NCI-H510A treated with DMSO at 0.1 percent for 48 hours (cell line): ENCODE measurements around the gene SCIN.
A peak's percentile ranks its signal among the peaks of the same experiment; 100 is the strongest.

ENCODE experiments used
- DNase-seq: peaks from one replicate; lab custom pipeline; 2025; lab: John Stamatoyannopoulos, UW

SCIN gene

DNA sequence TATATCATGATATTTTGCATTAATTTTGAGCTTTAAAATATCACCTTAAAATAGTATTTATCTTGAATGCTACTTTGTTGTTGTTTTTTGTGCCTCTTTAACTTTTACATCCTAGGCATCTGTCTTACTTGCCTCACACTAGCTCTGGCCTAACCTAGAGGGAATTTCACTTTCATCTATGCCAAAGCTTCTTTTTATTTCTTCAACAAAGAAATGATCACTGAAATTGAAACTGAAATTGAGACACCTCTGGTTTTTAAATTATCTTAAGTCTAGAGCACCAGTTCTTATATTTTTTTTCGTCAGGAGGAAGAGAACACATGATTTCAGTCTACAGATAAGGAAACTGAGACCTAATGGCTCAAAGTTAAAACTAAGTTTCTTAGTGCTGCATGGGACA, 3.5 kb upstream of the SCIN start:
- DNase-seq = no peak

DNA sequence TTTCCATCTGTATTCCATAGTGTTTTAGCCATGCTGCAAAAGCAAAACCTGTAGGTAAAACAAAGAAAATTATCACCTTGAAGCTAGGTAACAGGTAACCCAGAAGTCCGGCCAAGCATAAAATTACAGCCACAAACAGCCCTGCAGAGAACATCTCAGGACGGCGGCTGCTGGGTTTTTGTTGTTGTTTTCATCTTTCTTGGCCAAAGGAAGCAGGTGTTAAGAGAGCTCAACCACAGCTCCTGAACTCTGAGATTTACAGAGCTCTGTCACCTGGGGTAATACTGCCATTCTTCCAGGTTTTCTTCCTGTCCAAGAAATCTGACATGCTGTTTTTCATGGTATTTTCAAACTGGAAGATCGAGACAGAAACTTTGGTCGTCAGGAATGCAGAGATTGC, 847 bp upstream of the SCIN start:
- no peak for DNase-seq

DNA sequence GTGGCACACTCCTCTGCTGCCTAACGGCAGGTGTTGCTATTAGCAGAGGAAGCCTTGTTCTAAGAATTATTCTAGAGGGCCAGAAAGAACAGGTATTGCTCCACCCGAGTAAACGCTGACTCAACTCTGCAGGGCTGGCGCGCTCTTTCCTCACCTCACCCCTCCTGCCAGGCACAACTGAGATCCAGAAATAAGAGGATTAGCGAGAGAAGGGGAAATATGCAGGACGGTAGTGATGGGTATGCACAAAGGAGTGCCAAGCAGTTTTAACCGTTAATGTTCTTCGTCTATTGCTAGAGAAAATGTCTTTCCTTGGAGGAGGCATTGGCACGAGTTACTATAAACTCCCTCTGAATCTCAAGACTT, 369 bp upstream of the SCIN start:
- peak; percentile 71 for DNase-seq

DNA sequence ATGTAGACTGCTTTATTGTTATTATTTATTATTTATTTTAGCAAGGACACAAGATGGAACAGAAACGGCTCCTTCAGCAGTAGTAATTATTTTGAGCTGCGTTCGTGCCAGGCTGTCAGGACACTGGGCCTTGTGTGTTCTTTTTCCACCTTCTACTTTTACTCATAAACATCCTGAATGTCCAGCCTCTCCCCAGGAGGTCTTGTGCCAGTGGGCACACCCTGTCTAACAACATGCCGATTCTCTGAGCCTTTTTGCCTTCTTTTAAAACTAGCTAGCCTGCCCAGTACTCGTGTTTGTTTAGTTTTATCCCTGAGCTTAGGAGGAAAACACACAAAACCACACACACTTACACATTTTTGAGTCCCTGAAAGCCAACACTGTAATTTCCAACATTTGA, 1.2 kb downstream of the SCIN start:
- DNase-seq = no peak

DNA sequence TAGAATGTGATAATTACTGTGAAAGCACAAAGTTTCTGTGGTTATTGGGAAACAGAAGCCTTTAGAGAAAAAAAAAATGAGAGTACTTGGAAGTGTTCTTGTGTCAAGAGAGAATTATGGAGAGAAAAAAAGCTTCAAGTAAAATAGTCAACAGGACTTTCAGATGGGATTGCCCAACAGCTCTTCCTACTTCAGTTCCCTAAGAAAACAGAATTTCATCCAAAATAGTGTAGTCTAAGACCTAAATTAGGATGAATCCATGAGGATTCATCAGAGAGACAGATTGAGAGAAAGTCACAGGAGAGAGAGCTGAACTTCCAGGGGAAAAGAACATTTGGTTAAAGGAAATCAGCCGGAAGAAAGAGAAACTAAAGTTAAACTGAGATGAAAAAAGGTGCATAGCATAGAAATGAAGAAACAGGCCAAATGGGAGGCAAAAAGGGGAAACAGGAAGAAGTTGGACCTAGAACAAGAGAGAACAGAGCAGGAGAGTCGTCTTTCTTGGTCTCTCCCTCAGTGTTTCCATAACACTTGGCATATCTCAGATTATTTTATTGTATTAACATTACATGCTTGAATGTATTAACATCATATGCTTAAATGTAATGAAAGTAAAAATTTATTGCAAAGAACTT, 2.5 kb downstream of the SCIN start:
- DNase-seq = peak; percentile 65

DNA sequence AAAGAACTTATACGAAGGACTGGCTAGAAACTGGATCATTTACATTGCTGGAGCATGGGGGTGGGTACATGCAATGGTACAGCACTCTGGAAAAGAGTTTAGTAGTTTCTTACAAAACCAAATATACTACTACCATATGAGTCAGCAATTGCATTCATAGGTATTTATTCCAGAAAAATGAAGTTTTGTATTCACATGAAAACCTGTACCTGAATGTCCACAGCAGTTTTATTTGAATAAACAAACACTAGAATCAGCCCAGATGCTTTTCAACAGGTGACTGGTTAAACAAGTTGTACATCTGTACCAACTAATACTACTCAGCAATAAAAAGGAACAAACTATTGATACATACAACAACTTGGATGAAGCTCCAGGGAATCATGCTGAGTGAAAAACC, 3.4 kb downstream of the SCIN start:
- peak; percentile 70 for DNase-seq

DNA sequence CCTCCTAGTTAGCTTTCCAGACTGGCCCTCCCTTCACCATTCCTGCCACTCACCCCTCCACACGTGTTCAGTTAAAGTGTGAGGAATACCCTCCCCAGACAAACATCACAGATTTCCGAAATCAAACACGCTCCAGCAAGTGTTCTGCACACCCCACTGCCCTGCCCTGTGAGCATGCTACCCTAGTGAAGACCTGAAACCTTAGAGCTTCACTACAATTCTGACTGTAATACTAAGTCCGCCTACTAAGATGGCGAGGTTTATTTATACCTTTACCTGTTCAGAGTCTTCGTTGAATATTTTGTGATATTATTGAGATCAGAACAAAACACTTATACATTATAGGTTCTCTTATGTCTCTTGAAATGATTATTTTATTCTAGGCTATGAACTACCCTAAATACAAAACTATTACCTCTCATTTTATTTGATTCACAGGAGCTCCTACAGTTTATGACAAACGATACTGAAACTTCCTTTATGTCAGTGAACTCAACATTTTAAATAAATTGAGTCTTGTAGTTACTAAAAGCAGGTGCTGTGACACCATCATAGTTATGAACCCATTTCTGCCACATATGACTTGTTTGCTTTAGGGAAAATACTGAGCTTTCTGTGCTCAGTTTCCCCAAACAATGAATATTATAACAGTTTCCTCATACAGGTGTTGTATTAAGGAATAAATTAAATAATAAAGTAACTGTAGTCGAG, 8.6 kb downstream of the SCIN start:
- no peak for DNase-seq

DNA sequence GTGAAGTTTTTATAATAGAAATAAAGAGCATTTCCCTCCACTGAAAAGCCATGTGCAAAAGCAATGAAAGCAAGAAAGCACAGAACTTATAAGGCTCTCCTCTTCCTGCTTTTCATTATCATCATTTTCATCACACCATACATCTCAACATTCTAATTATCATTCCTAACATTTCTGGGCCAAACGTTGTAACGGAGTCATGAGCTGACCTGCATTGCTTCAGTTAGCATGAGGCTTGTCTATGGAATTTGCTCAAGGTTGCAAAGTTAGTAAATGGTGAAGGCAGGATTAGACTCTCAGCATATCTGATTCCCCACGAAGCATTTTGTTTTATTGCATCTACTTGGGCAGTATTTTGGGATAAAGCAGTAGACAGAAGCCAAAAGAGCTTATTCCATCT, 11.4 kb downstream of the SCIN start:
- DNase-seq = no peak

DNA sequence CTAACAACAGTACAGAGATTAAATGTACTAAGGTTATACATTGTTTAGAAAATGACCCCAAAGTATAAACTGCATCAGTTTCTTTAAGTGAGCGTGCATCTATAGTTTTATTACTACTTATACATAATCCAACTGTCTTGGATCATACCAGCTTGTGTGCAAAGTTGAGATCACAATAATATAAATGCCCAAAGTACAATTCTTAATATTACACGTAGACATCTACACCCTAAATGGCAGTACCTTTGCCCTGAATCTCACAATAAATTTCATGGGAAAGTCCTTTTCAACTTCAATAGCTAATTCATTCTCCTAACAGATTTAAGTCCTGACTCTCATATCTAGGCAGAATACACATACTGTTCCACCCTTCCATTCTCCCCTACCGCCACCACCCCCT, 11.8 kb downstream of the SCIN start:
- no peak for DNase-seq

DNA sequence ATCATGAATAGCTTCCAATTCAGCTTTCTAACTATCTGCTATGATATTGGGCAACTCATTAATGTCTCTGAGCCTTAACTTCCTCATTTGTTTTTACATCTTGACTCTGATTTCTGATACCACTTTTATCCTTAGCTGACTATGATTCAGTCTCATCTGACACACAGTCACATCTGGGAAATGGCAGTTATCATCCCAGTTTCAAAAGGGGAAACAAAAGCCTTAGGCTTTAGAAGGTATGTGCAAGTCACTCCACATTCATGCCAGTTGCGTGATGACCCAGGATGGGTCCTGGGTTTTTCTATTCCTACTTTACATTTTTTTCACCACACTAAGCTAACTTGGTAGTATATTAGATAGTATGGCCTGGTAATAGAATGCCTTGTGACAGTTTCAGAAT, 12.7 kb downstream of the SCIN start:
- no peak for DNase-seq

DNA sequence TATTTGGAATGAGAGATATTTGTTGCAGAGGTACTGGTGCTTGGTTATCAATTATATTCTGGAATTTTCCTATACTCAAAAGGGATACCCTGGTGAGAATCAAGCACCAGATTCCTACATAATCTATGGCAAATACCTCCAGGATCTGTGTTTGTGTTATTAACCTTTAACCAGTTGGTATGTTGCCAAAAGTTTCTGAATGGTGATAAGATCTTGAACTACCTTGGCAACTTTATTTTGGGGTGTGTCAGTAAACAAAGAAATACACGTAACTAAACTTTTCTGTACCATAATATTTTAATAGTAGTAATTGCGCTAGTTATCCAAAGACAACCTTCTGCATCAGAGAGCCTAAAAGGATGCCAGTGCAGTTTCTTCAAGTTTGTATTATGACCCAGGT, 13.4 kb downstream of the SCIN start:
- DNase-seq = no peak

DNA sequence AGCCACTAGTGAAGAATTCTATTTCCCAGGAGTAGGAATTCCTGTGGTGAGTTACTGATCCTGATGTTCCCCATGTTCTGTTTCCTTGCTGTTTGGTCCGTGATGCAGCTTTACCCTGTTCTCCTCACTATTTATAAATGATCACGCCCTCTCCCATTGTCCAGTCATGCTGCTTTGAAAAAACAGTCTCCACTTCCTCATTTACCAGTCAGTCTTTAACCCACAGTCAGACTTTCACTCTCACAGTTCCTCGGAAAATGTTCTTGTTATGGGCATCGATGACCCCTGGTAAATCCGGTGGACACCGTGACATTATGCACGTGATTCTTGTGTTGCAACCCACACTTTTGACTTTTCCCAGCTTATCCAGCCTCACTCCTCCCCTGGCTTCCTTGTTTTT, 14.4 kb downstream of the SCIN start:
- DNase-seq = peak; percentile 70

DNA sequence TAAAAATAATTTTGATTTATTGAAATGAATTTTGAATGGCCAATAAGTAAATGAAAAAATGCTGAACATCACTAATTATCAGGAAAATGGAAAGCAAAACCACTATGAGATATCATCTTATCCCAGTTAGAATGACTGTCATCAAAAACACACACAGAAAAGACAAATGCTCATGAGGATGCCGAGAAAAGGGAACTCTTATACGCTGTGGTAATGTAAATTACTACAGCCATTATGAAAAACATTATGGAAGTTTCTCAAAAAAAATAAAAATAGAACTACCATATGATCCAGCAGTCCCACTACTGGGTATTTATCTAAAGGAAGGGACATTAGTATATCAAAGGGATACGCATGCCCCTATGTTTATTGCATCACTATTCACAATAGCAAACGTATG, 15.8 kb downstream of the SCIN start:
- DNase-seq = no peak

DNA sequence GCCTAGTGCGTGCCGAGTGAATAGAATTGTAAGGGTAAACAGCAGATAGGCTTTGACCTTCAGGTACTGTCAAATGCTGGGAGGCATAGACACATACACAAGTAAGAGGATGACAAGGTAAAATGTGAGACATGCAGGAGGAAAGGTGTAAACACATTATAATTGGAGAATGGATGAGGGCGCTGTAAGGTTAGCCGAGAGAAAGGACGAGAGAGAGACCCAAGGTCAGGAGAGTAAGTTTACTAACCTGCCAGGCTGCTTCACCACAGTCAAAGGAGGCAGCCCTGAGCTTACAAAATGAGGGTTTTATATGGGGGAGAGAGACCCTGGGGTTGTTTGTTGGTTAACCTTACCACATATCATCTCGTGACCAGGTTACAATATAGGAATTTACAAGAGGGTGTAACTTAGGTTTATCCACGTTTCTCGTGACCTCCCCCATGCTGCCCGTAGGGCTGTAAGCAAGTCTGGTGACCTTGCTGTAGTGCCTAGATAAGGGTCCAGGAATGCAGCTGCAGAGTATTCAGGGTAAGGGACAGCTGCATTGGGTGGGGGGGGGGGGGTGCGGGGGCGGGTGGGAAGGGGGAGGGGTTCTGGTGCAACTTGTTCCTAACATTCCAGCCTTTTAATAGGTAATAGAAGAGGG, 17.9 kb downstream of the SCIN start:
- no peak for DNase-seq

DNA sequence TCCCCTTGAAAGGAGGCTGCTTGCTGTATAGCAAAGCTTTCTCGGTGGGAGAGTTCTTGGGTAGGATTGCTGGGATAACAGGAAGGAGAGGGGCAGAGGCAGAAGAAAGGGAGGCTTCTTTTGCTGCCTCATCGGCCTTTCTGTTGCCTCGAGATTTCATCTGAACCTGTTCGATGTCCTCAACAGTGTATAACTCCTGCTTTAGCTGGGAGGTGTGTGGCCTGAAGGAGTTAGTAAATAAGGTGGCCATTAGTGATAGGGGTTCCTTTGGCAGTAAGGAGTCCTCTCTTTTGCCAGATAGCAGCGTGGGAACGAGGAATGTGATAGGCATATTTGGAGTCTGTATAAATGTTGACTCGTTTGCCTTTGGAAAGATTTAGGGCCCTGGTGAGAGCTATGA, 20.0 kb downstream of the SCIN start:
- no peak for DNase-seq

DNA sequence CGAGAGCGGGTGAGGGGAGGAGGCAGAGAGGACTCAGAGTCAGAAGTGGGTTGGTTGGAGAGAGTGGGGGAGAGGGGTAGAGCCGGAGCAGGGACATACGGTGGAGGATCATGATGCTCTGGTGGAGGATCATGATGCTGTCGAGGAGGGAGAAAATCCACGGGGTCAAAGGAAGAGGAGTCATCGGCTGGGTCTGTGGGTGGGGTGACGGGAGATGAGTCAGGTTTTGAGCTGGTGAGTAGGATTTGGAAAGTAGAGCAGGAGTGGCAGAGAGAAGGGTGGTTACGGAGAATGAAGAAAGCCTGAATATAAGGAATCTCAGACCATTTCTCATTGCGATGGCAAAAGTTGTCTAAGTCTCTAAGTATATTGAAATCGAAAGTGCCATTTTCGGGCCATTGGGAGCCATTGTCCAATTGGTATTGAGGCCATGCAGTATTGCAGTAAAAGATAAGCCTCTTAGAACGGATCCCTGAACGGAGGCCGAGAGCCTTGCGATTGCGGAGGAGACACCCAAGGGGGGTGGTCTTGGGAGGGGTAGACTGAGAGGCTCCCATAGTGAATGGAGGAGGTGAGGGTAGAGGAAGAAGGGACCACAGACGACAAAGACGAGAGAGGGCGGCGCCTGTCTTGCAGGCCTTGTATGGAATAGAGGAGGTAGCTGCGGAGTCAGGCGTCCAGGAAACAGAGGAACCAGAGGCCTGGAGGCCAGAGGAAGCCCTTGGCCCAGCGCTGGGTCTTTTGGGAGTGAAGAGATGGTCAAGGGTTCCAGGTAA, 23.8 kb downstream of the SCIN start:
- DNase-seq = no peak

DNA sequence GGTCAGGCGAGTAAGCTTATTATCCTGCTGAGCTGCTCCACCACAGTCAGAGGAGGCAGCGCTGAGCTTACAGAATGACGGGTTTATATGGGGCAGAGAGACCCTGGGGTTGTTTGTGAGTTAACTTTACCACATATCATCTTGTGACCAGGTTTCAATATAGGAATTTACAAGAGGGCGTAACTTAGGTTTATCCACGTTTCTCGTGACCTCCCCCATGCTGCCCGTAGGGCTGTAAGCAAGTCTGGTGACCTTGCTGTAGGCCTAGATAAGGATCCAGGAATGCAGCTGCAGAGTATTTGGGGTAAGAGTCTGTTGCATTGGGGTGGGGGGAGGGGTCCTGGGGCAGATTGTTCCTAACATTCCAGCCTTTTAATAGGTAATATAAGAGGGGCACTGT, 24.6 kb downstream of the SCIN start:
- no peak for DNase-seq

DNA sequence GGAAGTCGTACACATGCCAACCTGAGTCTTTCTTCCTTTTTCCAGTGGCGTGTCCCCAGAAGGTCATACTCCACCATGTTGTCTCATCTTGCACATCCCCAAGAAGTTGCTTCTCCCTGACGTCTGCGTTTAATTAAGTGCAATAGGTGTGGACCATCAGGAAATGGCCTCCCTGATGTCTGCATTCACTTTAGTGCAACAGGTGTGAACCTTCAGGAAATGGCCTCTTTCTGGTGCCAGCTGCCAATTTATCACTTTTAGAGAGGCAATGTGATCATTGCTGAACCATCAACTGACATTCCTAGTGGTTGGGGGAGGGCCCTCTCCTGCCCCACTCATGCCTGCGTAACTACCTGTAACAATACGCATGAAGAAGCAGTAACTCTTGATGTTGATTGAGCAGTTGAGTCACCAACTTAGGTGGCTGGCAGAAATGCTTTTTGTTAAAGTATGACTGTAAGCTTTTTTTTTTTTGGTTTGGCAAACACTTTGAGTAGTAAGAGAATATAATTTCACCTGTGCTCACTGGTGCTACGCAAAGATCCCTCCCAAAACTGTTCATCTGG, 25.8 kb downstream of the SCIN start:
- DNase-seq = peak; percentile 80

DNA sequence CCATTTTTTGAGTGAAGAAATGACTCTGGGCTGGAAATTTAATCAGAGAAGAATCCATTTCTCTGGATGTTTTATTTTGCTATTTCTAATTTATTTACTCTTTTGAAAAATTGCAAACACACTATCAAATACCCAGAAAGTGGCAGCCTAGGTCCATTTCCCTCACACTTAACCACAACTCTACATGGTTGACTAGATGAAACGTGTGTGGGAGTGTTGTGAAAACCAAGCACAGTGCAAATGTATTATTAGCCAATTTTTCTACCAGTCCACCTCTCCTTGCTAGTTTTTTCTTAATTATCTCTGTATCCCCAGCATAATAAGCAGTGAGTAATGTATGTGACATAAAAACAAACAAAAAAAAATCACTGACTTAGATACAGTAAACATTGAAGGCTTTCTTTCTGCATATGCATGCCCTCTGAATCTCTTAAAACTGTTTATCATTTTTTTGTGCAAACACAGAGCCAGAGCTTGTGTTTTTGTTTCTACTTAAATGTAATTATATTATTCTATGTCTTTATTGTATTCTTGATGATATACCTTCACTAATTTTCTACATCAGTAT, 30.9 kb downstream of the SCIN start:
- DNase-seq = no peak

DNA sequence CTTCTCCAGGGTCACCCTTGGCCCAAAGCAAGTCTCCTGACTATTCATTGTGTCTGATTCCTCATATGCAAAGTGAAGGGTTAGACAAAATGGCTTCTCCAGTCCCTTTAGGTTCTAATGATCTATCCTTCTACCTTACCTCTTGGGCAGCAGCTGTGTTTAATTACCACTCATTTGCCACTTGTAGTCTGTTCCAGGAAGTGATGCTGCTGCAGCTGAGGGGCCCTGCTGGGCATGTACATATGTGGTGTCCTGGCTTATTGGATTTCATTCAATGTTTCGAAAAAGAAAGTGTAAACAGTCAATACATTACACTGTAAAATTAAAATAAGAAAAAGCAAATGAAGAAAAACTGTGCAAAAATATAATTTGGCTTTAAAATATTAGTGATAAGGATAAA, 36.6 kb downstream of the SCIN start:
- DNase-seq = peak; percentile 98

DNA sequence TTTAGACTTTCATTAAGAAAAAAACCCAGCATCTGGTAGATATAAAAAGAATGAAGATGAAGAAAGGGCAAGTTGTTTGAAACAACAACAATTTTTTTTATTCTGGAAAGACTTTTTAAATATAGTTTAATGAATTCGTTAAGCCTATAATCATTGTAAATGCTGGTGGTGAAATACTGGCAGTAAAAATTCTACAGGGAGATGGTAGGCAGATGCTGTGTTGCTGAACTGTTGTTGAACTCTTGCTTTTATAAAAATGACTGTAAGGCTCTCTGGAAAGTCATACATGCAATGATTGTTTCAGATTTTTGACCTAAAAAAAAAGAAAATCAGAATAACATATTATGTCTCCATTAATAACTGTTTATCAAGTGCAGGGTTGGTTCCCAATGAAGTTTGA, 39.0 kb downstream of the SCIN start:
- no peak for DNase-seq

DNA sequence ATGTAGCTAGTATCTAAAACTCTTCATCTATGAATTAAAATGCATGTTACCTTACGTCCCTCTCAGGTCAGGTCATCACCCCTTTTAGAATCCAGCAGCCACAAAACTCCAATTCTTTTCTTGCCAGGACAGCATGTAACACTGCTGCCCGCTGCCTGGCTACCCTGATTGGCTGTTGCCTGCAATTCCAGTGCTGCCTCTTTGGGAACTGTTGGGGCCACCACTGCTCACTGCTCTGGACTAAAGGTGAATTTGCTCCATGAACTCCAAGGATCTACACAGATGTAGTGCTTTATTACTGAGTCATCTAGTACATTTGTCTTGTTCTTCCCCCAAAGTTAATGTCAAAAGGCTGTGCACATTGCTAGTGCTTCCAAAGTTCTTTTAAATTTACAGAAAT, 40.4 kb downstream of the SCIN start:
- DNase-seq = no peak
